Inflammatory macrophage (primary cell): ENCODE results near the gene PDHB.

Experiments
- DNase-seq, 2 donors: peaks; one replicate each; pipeline ENCODE4 v3.0.0-alpha.2; 2020 to 2022

PDHB gene

GRCh38 chr3:58434990-58435389, 1.4 kb upstream of the PDHB start:
- no peak for DNase-seq

GRCh38 chr3:58434511-58434910, 879 bp upstream of the PDHB start:
- DNase-seq: no peak

- no peak for DNase-seq
Observed at GRCh38 chr3:58434168-58434504, 504 bp upstream of the PDHB start.

- DNase-seq: no peak
Observed at GRCh38 chr3:58432905-58433304, 727 bp downstream of the PDHB start.

- no peak for DNase-seq
Observed at GRCh38 chr3:58429657-58430056, 4.0 kb downstream of the PDHB start.

- DNase-seq: no peak
Observed at GRCh38 chr3:58427661-58428361, 5.8 kb downstream of the PDHB start.

- DNase-seq: no peak
Observed at GRCh38 chr3:58425782-58426181, 7.8 kb downstream of the PDHB start.

GRCh38 chr3:58424613-58425012, 9.0 kb downstream of the PDHB start:
- DNase-seq: no peak

GRCh38 chr3:58422756-58423325, 10.8 kb downstream of the PDHB start:
- DNase-seq: no peak

- DNase-seq: no peak
Observed at GRCh38 chr3:58421004-58421403, 12.6 kb downstream of the PDHB start.

GRCh38 chr3:58419780-58420507, 13.7 kb downstream of the PDHB start:
- no peak for DNase-seq

- no peak for DNase-seq
Observed at GRCh38 chr3:58418227-58418626, 15.4 kb downstream of the PDHB start.

- no peak for DNase-seq
Observed at GRCh38 chr3:58417075-58417474, 16.6 kb downstream of the PDHB start.

- no peak for DNase-seq
Observed at GRCh38 chr3:58416191-58416590, 17.4 kb downstream of the PDHB start.

GRCh38 chr3:58414538-58415197, 19.0 kb downstream of the PDHB start:
- DNase-seq: peak; percentile 68 to 75

- no peak for DNase-seq
Observed at GRCh38 chr3:58411851-58412830, 21.5 kb downstream of the PDHB start.

GRCh38 chr3:58411036-58411435, 22.6 kb downstream of the PDHB start:
- DNase-seq: no peak

- peak; percentile 17 to 26 for DNase-seq
Observed at GRCh38 chr3:58409663-58410062, 24.0 kb downstream of the PDHB start.

GRCh38 chr3:58408906-58409305, 24.7 kb downstream of the PDHB start:
- no peak for DNase-seq

- no peak for DNase-seq
Observed at GRCh38 chr3:58404396-58404795, 29.2 kb downstream of the PDHB start.

GRCh38 chr3:58403513-58404109, 30.0 kb downstream of the PDHB start:
- no peak for DNase-seq
